NCI-H226 (cell line): Measurements from ENCODE around the gene ARAP3.
A peak's percentile ranks its signal among the peaks of the same experiment; 100 is the strongest.
"Not testable (repeated sequence)": the region's sequence is repeated elsewhere in the genome, so short reads cannot be mapped to it uniquely, and the experiment has no call there.

ENCODE experiments used
- DNase-seq: peaks from one replicate; pipeline ENCODE4 v3.0.0-alpha.2; 2015

ARAP3 gene, protein sequence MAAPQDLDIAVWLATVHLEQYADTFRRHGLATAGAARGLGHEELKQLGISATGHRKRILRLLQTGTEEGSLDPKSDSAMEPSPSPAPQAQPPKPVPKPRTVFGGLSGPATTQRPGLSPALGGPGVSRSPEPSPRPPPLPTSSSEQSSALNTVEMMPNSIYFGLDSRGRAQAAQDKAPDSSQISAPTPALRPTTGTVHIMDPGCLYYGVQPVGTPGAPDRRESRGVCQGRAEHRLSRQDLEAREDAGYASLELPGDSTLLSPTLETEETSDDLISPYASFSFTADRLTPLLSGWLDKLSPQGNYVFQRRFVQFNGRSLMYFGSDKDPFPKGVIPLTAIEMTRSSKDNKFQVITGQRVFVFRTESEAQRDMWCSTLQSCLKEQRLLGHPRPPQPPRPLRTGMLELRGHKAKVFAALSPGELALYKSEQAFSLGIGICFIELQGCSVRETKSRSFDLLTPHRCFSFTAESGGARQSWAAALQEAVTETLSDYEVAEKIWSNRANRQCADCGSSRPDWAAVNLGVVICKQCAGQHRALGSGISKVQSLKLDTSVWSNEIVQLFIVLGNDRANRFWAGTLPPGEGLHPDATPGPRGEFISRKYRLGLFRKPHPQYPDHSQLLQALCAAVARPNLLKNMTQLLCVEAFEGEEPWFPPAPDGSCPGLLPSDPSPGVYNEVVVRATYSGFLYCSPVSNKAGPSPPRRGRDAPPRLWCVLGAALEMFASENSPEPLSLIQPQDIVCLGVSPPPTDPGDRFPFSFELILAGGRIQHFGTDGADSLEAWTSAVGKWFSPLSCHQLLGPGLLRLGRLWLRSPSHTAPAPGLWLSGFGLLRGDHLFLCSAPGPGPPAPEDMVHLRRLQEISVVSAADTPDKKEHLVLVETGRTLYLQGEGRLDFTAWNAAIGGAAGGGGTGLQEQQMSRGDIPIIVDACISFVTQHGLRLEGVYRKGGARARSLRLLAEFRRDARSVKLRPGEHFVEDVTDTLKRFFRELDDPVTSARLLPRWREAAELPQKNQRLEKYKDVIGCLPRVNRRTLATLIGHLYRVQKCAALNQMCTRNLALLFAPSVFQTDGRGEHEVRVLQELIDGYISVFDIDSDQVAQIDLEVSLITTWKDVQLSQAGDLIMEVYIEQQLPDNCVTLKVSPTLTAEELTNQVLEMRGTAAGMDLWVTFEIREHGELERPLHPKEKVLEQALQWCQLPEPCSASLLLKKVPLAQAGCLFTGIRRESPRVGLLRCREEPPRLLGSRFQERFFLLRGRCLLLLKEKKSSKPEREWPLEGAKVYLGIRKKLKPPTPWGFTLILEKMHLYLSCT (N-terminal part only)

DNA sequence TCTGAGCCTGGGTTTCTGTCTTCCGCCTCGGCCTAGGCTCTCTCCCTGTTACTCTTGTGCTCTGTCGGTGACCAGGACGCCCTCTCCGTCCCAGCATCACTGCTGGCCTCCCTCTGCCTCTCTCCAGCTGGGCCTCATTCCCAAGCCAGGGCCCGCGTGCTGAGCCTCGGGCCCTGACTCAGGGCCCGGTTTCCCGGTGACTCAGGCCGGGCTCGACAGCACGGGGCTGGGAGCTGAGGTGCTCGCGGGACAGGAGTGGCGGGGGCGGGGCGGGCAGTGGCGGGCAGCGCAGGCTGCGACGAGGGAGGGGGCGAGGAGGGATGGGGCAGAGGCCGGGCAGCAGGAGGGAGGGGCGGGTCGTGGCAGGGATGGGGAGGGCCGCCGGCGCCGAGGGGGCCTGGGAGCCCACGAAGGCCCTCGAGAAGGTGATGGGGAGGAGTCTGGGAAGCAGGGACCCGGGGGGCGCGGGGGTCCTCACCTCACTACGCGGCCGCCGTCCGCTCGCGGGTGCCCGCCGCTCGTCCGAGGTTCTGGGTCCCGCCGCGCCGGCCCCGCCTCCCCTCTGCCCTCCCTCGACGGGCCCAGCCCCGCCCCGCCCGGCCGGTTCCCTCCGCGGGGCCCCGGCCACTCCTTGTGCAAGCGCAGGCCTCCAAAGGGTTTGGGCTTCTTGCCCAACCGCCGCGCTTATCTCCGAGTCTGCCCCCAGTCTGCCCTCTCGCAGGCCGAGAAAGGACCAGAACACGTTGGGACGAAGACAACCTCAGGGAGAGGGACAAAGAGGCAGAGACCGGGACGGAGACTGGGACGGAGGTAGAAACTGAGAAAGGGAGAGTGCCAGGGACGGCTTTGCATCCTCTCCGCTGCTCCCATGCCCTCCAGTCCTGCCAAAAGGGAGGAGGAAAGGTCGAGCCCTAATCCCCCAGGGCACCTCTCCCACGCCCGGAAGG lies at the start of gene ARAP3:
Gene ARAP3 (minus strand): TSS at position 536 of the 947 bp plus-strand sequence. CDS start 1,744 bp downstream, outside the sequence.
- peak; percentile 76 for DNase-seq

DNA sequence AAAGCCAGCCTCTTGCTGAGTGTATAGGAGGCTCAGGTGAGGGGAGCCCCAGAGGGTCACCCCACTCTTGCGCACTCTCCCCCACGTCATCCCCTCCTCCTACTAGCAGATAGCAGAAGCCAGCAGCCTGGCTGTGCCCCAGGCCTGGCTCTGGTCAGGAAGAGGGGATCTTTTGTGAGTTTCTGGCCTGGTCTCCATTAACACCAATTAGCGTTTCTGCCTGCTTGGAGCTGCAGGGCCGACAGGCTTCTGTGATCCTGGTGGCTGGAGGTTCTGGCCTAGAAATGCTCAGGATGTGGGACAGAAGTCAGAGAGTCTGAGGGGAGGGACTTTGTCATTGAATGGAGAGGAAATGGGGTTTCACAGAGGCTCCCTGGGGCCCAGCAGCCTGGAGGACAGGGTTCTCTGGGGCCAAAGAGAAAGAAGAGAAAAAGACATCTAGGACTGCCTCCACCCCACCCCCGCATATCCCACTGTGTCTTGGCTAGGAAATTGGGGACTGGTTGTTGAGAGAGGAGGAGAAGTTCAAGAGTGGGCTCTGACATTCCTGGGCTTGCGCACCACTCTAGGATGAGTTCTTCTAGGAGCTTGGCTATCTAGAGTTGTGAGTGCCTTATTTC lies 47.5 kb upstream of the ARAP3 start:
- no peak for DNase-seq

DNA sequence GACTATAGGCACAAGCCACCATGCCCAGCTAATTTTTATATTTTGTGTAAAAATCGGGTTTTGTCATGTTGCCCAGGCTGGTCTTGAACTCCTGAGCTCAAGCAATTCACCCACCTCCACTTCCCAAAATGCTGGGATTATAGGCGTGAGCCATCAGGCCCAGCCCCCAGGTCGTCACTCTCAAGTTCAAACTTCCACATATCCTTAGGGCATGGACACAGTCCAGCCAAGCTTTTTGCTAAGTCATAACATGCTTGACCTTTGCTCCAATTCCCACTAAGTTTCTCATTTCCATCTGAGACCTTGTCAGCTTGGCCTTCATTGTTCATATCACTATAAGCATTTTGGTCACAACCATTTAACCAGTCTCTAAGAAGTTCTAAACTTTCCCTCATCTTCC lies 43.9 kb upstream of the ARAP3 start:
- DNase-seq = peak; percentile 28

DNA sequence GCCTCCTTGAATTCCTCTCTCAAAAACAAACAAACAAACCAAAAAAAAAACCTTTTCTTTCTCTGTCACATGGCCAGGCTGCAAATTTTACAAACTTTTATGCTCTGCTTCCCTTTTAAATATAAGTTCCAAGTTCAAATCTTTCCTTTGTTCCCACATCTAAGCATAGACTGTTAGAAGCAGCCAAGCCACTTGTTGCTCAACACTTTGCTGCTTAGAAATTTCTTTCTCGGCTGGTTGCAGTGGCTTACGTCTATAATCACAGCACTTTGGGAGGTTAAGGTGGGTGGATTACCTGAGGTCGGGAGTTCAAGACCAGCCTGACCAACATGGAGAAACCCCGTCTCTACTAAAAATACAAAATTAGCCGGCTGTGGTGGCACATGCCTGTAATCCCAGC lies 43.1 kb upstream of the ARAP3 start:
- not testable (repeated sequence) for DNase-seq

DNA sequence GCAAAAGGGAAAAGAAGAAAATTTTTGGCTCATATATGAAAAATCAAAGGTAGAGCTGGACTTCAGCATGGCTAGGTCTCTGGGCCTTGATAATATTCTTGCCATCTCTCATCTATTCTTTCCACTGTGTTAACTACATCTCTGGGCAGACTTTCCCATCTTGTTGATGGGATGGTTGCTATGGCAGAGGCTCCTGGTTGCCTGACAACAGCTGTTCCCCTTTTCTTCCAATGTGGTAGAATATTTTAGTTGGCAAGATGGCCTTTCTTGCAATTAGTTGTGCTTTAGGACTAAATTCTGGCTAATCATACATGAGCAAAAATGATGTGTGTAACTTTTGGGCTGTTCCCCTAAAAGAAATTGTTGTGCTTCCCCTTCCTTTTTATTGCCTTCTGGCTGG lies 40.2 kb upstream of the ARAP3 start:
- DNase-seq = no peak

DNA sequence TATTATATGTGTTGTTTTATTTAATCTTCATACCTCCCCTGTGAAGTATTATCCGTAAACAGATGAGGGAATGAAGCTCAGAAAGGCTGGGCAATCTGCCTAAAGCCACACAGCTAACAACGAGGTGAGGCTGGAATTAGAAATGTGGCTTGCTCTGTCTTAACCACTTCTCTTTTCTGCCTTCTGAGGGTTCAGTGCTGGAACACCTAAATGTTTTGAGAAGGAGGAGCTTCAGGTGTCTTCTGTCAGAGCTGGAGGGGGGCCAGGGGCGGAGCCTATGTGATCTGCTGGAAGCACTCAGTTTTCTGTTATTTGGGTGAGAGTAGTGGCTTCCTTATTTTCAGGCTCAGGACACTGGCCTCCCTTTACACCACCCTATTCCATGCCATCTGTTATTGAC lies 35.0 kb upstream of the ARAP3 start:
- no peak for DNase-seq

DNA sequence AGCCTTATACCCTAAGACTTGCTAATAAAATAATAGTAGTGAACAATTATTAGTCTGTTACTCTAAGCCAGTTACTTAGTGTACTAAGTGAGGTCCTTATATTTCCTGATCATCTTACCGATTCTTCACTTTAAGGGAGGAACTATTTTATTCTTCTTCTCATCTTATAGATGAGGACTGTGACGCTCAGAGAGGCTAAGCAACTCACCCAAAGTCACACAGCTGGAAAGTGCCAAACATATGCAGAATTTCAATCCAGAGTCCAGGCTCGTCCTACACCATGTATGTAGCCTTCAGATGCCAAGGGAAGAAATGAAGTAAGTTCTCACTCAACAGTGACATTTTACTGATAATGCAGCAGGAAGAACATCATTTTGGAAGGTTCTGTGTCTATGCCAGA lies 34.4 kb upstream of the ARAP3 start:
- DNase-seq = no peak

DNA sequence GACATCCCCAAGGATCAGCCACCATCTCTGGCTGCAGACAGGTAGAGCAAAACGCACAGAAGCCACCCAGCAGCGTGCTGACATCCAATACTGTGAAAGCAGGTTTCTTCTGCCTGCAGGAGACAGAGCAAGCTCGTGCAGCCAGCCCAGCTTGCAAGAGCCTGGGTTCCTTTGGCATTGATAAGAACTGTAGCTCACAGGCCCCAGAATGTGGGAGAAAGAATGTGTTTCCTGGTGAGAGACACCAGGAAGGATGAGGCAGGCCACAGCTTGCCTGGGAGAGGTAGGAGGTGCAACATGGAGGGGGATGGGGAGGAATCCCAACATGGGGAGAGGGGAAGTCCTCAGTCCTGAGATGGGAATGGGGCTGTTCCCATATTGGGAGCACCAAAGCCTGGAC lies 34.0 kb upstream of the ARAP3 start:
- peak; percentile 71 for DNase-seq

DNA sequence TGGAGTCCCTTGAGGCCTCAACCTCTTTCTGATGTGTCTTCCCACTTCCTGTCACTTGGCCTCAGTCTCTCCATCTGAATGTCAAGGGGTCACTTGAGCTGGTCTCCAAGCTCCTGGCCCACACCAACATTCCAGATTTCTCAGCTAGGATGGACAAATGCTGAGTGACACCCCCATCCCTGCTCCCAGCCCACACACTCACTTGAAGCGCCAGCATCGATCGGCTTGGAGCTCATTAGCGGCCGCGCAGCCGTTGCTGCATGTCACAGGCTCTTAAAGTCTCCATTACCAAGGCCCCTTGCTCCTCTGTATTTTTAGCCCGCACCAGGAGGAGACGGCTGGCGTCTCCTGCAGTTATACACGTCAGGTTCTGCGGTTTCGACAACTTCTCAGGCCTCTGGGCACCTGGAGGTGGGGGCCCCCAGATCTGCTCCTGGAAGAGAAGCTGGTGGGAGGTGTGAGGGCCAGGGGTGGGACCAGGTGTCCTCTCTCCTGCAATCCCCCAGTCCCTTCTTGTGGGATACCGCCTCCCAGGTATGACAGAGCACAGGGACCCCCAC lies 33.4 kb upstream of the ARAP3 start:
- DNase-seq = no peak

DNA sequence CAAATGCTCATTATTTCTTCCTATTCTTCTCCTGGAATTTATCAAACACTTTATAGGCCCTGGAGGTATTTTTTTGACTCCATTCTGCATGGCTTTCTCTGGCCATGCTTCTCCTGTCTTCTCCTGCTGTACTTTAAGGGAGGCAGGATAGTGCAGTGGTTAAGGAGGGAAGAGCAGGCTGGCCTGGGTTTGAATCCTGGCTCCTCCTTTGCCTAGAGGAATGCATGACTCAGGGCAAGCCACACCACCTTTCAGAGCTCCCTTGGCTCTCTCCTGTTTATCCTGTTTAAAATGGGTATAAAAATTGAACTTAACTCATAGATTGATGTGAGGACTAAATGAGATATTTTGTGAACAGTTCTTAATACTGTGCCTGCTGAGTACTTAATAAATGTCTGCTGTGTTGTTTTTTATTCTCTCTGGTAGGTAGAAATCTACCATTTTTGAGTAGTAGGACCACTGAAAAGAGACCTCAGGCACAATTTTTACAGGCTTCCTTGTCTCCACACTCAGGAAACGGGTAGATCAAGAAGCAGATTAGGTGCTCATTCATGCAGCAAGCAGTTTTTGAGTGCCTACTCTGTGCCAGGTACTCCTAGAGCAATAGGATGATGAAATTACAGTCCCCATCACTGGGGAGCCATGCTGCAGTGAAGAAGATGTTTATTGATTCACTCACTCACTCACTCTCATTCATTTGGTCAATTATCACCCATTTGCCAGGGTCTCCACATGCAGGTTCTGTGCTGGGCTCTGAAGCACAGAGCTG lies 32.7 kb upstream of the ARAP3 start:
- peak; percentile 63 for DNase-seq

DNA sequence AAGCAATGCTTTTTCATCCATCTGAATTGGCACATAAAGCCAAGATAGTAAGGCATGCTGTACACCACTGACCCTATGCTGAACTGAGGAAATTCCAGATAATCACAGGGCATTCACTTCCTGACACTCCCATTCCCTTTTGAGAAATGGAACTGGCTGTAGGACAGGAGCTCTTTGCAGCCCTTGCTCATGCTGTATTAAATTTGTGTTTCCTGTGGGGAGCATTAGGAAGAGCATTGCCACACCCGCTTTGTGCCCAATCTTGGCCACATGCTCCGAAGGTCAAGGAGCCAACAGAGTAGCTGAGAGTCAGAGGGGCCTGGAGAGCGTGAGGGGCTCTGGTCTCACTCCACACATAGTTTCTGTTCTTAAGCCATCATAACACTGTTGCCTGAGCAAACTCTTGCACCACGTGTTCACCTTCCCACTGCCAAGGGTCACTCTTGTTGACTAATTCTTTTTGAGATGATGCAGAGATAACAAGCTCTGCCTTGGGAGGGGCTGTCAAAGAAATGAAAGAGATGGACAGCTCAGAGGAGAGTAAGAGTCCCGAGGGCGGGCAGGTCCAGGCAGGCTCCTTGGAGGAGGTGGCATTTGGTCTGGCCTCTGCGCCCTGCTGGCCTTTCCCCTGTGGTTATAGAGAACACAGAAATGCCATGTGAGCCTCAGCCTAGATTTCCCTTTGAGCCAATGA lies 31.7 kb upstream of the ARAP3 start:
- DNase-seq = peak; percentile 79

DNA sequence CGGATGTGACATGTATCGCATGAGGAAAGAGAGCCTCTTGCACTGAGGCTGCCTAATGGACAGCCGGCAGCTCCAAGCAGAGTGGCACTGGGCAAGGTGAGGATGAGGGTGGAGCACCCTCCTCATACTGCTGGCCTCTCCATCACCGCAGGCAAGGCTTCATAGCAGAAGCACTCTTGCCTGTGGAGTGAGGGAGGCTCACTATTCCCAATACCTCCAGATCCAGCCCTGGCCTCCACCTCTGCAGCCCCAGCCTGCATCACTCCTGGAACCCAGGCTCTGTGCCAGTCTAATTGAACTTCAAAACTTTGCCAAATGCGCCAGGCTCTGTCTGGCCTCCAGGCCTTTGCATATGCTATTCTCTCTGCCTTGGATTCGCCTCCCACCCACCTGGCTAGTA lies 29.7 kb upstream of the ARAP3 start:
- no peak for DNase-seq

DNA sequence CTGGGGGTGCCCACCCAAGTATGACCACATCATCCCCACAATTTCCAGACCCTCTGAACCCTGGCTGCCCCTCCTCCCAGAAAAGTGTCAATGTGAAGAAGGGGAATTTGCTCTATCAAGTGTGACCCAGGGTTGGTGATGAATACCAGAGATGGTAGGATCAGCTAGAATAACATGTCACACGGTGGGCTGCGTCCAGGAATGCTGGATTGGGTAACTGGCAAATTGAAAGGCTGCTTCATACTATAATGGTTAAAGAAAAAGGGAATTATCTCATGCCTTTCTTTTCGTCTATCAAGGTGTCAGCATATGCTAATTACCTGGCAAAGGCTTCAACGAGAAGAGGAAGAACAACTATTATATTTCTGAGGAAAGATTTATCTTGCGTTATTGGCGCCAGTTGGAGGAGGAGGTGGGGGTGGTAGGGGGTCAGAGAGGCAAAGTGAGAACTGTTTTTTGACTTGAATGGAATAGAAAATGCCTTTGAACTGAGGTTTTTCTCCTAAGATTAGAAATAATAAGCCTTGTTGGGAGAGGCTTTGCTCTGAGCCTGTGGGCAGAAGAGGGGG lies 27.8 kb upstream of the ARAP3 start:
- no peak for DNase-seq

DNA sequence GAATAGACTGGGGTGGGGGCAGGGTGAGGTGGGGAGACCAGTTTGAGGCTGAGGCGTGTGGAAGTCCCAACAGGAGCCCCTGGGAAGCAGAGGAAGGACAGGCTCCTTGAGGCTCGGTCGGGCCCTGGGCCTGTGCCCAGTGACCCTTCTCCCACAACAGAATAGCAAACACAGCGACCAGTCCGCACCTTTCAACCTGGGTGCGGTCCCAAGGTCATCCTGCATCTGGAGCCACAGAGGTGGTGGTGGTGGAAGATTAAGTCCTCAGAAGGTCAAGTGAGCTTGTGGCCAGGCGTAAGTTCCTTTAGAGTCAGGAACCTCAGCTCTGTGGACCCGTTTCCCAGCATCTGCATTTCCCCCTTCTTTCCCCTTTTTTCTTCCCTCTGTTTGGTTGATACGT lies 26.0 kb upstream of the ARAP3 start:
- no peak for DNase-seq

DNA sequence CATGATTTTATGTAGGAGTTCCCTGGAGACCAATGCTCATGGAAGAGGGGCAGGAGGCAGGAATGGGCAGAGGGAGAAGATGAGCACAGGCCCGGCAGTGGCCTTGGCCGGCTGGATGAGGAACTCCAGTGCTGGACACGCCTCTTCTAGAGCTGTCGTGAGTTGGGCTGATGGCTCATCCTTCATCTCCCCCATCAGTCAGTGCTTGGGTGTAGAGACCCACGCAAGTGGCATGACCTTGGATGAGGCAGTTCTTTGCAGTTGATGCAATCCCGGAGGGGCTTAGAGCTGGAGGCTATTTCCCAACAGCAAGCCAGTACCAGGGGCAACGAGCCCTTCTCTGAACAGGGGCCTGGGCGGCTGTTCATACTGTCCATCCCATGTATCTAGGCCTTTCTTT lies 25.5 kb upstream of the ARAP3 start:
- DNase-seq = no peak

DNA sequence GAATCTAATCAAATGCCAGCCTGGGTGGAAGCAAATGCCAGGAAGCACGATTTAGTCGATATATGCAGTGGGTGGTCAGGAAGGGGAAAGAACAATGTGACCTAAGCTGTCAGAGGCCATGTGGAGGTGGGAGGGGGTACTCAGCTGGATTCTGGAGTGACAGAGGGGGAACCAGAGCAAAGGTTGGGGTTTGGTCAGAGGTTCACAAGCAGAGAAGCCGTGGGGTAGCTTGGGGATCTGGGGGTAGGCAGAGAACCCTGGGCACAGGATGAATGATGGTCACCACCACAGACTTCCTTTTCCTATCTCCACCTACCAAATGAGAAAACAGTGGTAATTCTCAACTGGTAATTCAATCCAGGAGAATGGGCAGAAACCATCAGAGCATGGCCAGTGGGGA lies 24.1 kb upstream of the ARAP3 start:
- no peak for DNase-seq

DNA sequence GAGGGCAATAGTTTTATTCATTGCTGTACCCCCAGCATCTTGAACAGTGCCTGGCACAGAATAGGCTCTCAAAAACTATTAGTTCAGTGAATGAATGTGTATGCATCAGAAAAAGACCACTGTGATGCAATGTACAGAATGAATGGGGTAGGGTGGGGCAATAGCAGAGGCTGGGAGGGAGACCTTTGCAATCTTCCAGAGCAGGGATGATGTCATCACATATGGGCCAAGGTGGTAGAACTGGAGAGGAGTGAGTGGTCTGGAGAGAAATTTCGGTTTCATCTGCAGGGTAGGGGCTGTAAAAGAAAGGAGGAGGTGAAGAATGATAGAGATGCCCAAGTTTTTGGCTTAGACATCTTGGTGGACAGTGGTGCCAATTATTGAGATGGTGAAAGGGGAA lies 23.4 kb upstream of the ARAP3 start:
- DNase-seq = no peak

DNA sequence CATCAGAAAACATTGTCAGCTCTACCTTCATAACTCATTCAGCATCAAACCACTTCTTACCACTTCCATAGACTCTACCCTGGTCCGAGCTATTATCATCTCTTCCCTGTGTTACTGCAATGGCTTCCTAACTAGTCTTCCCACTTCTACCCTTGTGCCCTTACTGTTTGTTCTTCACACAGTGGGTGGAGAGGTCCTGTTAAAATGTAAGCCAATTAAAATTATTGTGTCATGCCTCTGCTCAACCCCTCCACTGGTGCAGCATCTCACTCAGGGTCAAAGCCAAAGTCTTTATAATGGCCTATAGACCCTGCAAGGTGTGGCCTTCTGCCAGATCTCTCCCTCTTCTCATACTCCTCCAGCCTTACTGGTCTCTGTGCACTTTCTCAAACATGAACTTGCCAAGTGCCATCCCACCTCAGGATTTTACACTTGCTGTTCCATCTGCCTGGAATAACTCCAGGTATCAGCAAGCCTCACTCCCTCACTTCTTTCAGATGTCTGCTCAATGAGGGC lies 22.8 kb upstream of the ARAP3 start:
- no peak for DNase-seq

DNA sequence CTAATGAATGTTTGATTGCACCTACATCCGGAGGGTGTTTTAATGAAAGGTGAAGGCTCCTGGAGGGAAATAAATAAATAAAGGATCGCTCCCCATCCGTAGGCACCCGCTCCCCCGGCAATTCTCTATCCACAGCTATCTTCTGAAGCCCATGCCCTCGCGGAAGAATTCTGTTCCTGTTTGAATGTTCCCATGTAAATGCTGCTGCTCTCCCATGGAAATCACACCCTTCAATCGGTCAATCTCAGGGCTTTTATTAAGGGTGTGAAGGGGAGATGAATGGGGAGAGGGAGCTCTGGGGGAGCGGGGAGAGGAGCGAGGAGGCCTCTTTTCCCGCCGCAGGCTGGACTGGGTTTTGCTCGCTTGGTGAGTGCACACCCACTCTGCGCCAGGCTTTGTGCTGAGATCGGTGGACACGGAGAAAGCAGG lies 21.1 kb upstream of the ARAP3 start:
- DNase-seq = no peak
